MG63 (cell line): Measurements from ENCODE around the gene RIC1. TPM values are rescaled to one million over a fixed set of nuclear protein-coding genes. Genes with fewer than 3 reads are reported as not detected.
"Not testable (repeated sequence)": the region's sequence is repeated elsewhere in the genome, so short reads cannot be mapped to it uniquely, and the experiment has no call there.

ENCODE experiments used
- DNase-seq: peaks from one replicate; pipeline ENCODE4 v3.0.0-alpha.2; 2020
- H3K27me3 ChIP-seq: fragments of 250-450 bp; sonication (Bioruptor Pico); 2 replicates; pipeline ENCODE4 v1.5.1; 2020; ENCODE audit warnings: mild to moderate bottlenecking, moderate library complexity
- H3K36me3 ChIP-seq: fragments of 250-450 bp; sonication (Bioruptor Pico); 2 replicates; pipeline ENCODE4 v1.5.1; 2020; ENCODE audit warnings: mild to moderate bottlenecking, moderate library complexity
- H3K4me3 ChIP-seq: fragments of 250-450 bp; sonication (Bioruptor Pico); 2 replicates; pipeline ENCODE4 v1.5.1; 2020; ENCODE audit warnings: mild to moderate bottlenecking, moderate library complexity
- H3K9me3 ChIP-seq: fragments of 250-450 bp; sonication (Bioruptor Pico); 2 replicates; pipeline ENCODE4 v1.5.1; 2020; ENCODE audit warnings: mild to moderate bottlenecking, moderate library complexity
- total RNA-seq: library from RNA; depleted of rRNA; stranded (reverse); fragments of >200 nt; shearing (Covaris generic); gene quantifications from 2 replicates; pipeline ENCODE4 v1.2.3, GENCODE V29; 2014; ENCODE audit warnings: low replicate concordance

Gene RIC1
- total RNA-seq, 1 experiment from 2014 or later: 4.1 TPM

DNA sequence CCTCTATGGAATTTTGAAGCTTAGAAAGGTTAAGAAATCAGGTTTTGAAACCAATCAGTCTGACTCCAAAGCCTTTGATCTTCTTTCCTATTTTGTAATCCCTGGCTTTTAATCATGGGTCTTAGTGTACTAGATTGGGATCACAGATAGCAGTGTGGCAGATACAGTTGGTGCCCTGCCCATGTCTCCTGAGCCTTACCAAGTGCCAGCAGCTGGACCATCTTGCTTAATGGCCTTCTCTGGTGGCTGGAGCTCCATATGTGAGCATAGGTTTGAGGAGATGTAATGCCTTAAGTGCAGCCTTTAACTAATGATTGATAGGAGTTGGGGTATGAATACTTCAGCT, 16.7 kb upstream of the RIC1 start:
- DNase-seq: no peak
- no peak overlapping the region for H3K4me3 ChIP-seq
- H3K27me3 ChIP-seq: no peaks in the 10 kb centered on the region
- H3K9me3 ChIP-seq: no peaks in the 10 kb centered on the region
- no peaks in the 10 kb centered on the region for H3K36me3 ChIP-seq

DNA sequence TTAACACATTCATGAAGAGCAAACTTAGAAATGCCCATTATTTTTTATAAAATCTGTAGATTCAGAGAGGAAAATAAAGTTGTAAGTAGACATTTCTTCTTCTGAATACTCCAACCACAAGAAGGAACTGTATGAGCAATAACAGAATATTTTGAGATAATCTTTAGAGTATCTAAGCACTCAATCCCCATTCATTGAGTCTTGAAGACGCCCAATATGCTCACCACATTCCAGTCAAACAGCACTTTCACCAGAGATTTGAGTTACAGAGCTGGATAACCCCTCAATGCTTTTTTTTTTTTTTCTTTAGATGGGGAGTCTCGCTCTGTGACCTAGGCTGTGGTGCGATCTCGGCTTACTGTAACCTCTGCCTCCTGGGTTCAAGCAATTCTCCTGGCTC, 14.7 kb upstream of the RIC1 start:
- no peak overlapping the region for H3K4me3 ChIP-seq
- H3K36me3 ChIP-seq: no peaks in the 10 kb centered on the region
- H3K27me3 ChIP-seq: no peaks in the 10 kb centered on the region
- H3K9me3 ChIP-seq: no peaks in the 10 kb centered on the region
- DNase-seq: no peak

DNA sequence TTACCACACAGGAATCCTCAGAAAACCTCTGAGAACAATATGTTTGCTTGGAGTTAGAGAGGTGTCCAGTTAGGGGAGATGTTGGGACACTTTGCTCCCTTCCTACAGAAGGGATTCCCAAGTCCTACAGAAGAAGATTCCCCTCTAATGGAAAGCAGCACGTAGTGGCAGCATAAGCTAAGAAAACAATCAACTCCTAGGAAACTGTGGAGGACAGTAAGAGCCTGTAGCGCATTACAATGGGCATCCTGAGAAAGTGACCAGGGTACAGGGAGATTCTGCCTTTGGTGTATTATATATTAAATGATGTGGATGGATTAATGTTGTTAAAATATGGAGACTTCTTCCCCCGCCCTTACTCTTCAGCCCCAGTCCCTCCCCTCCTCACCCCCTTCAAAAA, 13.9 kb upstream of the RIC1 start:
- H3K4me3 ChIP-seq: no peak overlapping the region
- H3K36me3 ChIP-seq: no peaks in the 10 kb centered on the region
- H3K9me3 ChIP-seq: no peaks in the 10 kb centered on the region
- no peak for DNase-seq
- no peaks in the 10 kb centered on the region for H3K27me3 ChIP-seq

DNA sequence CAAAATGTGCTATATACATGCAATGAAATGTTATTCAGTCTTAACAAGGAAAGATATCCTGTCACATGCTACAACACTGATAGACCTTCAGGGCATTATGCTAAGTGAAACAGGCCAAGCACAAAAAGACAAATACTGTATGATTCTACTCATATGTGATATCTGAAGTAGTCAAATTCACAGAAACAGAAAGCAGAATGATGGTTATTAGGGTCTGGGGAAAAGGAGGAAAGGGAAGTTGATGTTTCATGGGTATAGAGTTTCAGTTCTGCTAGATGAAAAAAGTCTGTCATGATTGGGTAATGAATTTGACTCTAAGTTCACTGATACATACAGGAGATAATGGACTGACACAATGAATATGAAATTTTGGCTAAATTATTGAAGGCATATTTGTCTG, 11.2 kb upstream of the RIC1 start:
- Histone ChIP-seq H3K36me3 (no peaks in the 10 kb centered on the region), H3K27me3 (no peaks in the 10 kb centered on the region), H3K9me3 (no peaks in the 10 kb centered on the region), H3K4me3 (no peak overlapping the region)
- DNase-seq: no peak

DNA sequence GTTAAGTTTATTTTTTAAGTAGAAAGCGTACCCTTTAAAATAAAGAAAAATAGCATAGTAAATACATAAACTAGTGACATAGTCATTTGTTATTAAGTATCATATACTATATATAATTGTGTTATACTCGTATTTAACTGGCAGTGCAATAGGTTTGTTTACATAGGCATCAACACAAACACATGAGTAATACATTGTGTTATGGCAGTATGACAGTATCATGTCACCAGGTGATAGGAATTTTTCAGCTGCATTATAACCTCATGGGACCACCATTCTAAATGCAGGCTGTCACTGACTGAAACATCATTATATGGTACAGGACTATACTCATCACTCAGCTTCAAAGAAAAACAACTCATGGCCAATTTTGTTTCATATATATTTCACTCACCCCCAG, 8.4 kb upstream of the RIC1 start:
- Histone ChIP-seq H3K36me3 (no peaks in the 10 kb centered on the region), H3K9me3 (no peaks in the 10 kb centered on the region), H3K27me3 (no peaks in the 10 kb centered on the region), H3K4me3 (no peak overlapping the region)
- DNase-seq: no peak

DNA sequence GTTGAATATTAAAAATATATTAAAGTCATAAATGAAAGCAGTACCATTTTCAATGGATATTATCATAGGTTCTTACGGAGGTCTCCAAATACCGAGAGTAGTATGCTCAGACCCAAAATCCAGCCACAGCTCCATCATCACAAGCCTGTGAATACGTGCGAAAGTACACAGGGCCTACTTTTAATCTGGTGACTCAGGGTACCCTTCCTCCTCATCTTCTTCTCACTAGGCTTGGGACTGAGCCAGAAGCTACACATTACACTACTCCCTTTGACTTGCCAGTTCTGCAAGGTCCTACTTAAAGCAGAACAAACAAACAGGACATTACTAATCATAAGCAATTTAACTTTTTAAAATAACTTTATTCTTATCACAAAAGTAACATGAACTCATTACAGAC, 7.6 kb upstream of the RIC1 start:
- Histone ChIP-seq H3K36me3 (no peaks in the 10 kb centered on the region), H3K4me3 (no peak overlapping the region), H3K9me3 (no peaks in the 10 kb centered on the region), H3K27me3 (no peaks in the 10 kb centered on the region)
- DNase-seq: peak; percentile 59

DNA sequence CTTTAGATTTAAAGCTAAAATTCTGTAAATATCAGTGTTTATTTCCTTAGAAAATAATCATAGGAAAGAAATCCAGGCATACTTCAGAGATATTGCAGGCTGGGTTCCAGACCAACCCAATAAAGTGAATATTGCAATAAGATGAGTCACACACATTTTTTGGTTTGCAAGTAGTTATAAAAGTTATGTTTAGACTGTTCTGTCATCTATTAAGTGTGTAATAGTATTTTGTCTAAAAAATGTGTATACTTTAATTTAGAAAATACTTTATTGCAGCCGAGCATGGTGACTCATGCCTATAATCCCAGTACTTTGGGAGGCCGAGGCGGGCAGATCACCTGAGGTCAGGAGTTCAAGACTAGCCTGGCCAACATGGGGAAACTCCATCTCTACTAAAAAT, 6.9 kb upstream of the RIC1 start:
- Histone ChIP-seq H3K9me3 (no peaks in the 10 kb centered on the region), H3K4me3 (no peak overlapping the region), H3K27me3 (no peaks in the 10 kb centered on the region), H3K36me3 (no peaks in the 10 kb centered on the region)
- DNase-seq: peak; percentile 23

DNA sequence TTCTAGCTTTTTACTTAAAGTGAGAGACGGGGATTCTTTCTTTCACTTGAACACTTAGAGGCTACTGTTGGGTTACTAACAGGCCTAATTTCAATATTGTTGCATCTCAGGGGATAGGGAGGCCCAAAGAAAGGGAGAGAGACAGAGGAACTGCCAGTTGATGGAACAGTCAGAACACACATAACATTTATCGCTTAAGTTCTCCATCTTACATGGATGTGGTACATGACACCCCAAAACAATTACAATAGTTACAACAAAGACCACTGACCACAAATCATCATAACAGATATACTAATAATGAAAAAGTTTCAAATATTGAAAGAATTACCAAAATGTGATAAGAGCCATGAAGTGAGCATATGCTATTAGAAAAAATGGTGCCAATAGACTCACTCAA, 4.3 kb upstream of the RIC1 start:
- Histone ChIP-seq H3K4me3 (no peak overlapping the region), H3K36me3 (no peaks in the 10 kb centered on the region), H3K27me3 (no peaks in the 10 kb centered on the region), H3K9me3 (no peaks in the 10 kb centered on the region)
- no peak for DNase-seq

DNA sequence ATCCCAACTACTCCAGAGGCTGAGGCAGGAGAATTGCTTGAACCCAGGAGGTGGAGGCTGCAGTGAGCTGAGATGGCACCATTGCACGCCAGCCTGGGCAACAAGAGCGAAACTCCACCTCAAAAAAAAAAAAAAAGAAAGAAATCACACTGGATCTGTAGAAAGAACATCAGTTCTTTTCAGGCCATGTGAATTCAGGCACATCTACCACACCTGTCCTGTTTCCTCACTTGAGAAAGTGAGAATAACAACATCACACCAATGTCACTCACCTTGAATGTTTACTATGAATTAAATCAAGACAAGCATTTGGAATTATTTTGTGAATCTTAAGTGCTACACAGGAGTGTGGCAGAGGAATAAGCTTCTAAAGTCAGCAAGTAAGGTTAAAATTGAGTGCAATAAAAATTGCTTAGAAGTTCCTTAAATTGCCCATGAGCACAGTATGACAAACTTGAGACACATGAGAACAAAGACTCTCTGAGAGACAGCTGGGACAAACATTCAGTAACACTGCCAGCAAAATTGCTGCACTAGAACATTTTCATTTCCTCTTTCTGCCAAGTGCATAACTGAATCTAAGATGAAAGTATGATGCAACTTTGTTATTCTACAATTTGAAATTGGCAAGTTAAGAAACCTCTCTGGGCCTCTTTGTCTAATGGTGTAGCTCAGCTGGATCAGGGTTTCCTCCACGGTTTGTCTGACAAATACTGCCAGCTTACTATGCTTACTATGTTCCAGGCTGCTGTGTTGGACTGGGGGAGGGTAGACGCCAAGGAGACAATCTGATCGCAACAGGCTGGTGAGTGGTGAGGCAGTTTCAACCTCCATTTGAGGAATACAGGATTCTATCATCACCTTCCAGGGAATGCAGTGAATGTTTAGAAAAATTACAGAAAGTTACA, 1.9 kb upstream of the RIC1 start:
- H3K36me3 ChIP-seq: no peaks in the 10 kb centered on the region
- no peak overlapping the region for H3K4me3 ChIP-seq
- no peaks in the 10 kb centered on the region for H3K27me3 ChIP-seq
- peak; percentile 21 for DNase-seq
- H3K9me3 ChIP-seq: no peaks in the 10 kb centered on the region

DNA sequence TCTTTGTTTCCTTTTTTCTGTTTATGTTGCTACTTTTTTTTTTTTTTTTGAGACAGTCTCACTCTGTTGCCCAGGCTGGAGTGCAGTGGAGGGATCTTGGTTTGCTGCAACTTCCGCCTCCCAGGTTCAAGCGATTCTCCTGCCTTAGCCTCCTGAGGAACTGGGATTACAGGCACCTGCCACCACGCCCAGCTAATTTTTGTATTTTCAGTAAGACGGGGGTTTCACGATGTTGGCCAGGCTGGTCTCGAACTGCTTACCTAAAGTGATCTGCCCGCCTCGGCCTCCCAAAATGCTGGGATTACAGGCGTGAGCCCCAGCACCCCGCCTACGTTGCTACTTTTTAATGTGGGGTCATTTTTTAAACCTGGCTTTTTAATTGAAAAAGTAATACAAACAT, 1.2 kb upstream of the RIC1 start:
- H3K27me3 ChIP-seq, H3K9me3 ChIP-seq, H3K36me3 ChIP-seq, DNase-seq: not testable (repeated sequence)
- peak overlapping the region; percentile 61 for H3K4me3 ChIP-seq

DNA sequence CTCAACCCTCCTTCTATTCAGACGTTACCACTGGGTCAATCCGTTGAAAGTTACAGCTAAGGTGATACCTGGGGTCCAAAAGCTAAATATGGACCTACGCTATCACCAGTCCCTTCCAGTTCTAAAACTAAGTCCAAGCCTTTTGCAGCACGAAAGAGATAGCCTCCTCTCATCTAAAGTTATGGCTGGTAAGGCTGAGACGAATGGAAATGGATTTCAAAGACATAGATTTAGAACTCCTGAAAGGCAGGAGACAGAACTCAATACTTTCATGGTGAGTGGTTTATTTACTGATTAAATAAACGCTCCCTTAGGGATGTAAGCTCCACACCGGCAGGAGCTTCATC, 751 bp upstream of the RIC1 start:
- no peaks in the 10 kb centered on the region for H3K36me3 ChIP-seq
- peak overlapping the region; percentile 61 for H3K4me3 ChIP-seq
- no peak for DNase-seq
- no peaks in the 10 kb centered on the region for H3K27me3 ChIP-seq
- no peaks in the 10 kb centered on the region for H3K9me3 ChIP-seq

DNA sequence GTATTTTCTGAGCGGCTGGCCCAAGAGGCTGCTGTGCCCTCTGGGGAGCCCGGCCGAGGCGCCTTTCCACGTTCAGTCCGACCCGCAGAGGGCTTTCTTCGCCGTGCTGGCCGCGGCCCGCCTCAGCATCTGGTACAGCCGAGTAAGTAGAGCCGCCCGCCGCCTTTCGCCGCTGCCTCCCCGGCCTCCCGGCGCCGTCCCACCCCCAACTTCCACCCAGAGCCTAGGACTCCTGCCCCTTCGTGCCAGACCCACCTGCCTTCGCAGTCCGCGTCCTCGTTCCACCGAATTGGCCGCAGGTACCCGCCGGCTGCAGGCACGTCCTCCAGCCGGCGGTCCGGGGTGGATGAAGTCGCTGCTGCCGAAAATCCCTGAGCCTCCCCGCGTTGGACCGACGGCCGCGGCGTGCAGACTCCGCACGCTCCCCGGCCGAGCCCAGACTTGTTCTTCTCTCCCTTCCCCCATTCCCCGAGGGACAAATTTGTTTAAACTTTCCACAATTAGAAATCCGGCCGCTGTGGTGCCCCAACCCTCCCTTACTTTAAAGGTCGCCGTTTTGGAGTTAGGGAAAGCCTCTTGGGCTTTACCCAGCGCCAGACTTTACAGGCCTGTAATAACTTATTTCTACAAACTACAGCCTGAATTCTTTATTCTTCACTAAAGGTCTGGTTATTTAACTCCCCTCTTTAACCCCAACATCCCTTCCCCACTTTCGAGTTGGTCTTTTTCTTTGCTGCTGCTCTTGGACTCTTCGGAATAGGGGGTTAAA, 589 bp downstream of the RIC1 start:
- no peaks in the 10 kb centered on the region for H3K36me3 ChIP-seq
- peak; percentile 21 for DNase-seq
- no peaks in the 10 kb centered on the region for H3K9me3 ChIP-seq
- H3K4me3 ChIP-seq: peak overlapping the region; percentile 61
- H3K27me3 ChIP-seq: no peaks in the 10 kb centered on the region

DNA sequence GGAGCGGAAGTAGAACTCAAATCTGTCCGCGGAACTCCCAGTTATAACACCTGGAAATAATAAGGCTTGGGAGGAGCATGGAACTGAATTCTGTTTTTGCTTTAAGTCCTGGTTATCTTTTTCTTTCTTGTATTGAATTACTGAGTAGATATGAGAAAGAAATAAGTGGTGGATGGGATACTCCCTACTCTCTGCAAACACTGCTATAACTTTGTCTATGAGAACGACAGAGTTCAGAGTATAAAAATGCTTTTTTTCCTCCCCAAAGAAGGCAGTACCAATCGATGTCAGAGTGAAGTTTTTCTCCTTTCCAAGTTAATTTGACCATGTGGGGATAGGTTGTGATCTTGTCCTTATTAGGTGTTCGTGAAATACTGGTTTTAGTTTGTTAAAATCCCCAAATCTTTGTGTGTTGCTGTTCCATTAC, 1.2 kb downstream of the RIC1 start:
- DNase-seq: no peak
- no peaks in the 10 kb centered on the region for H3K9me3 ChIP-seq
- no peaks in the 10 kb centered on the region for H3K27me3 ChIP-seq
- H3K4me3 ChIP-seq: peak overlapping the region; percentile 61
- no peaks in the 10 kb centered on the region for H3K36me3 ChIP-seq

DNA sequence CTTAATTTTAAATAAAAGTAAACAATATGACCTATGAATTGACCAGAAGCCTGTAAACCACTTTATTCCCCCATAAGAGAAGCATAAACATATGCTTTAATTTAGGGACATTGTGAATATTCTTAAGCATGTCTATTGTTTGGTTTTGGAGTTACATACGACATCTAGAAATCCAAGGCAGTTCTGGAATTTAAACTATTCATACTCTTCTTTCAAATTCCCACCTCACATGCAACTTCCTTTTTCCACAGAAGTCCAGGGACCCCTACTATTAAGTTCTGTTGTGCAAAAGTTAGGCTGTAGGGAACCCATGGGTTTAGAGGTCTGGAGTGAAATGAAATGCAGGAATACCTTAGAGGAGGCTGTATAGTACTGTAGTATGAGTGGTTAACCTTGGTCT, 2.1 kb downstream of the RIC1 start:
- Histone ChIP-seq H3K36me3 (no peaks in the 10 kb centered on the region), H3K9me3 (no peaks in the 10 kb centered on the region), H3K27me3 (no peaks in the 10 kb centered on the region), H3K4me3 (peak overlapping the region; percentile 61; the same call in 1 of the 2 replicates)
- no peak for DNase-seq

DNA sequence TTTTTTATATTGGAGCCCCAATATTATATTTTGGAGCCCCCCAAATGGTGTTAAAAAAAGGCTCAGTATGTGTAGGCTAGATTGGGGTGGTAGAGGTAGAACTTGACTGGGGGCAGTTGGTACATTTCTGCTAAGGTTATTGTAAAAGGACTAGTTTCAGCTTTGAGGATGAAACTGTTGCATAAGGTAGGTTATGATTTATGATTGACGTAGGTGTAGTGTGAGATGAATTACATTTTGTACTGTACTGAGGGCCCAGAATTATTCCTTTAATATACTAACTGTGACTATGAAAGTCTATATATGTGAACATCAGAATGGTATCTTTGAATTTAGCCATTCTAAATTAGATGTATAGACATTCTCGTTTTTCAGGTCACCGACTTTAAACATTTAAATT, 3.6 kb downstream of the RIC1 start:
- DNase-seq: no peak
- H3K27me3 ChIP-seq: no peaks in the 10 kb centered on the region
- H3K36me3 ChIP-seq: no peaks in the 10 kb centered on the region
- no peaks in the 10 kb centered on the region for H3K9me3 ChIP-seq
- H3K4me3 ChIP-seq: no peak overlapping the region

DNA sequence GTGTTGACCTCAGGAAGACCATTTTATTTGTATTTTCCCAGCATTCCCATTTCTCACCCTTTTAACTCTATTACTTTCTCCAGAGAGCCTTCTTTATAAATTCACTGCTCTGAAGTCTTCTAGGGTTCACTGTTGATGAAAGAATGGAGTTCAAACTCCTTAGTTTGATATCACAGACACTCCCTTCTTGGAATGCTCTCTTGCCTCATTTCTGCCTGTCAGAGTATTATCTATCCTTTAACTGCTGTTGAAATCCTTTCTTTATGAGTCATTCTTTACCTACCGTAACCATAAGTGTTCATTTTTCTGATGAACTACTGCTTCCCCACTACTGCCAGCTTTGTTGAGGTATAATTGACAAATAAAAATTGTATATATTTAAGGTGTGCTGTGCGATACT, 4.3 kb downstream of the RIC1 start:
- DNase-seq: no peak
- H3K27me3 ChIP-seq: no peaks in the 10 kb centered on the region
- H3K9me3 ChIP-seq: no peaks in the 10 kb centered on the region
- H3K4me3 ChIP-seq: no peak overlapping the region
- no peaks in the 10 kb centered on the region for H3K36me3 ChIP-seq

DNA sequence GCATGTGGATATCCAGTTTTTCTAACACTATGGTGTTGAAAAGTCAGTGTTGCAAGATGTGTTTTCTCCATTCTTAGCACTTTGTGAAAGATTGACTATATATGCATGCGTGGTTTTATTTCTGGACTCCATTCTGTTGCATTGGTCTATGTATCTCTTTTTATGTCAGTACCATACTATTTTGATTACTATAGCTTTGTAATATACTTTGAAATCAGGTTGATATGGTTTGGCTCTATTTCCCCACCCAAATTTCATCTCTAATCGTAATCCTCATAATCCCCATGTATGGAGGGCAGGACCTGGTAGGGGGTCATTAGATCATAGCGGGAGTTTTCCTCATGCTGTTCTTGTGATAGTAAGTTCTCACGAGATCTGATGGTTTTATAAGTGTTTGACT, 6.5 kb downstream of the RIC1 start:
- no peaks in the 10 kb centered on the region for H3K9me3 ChIP-seq
- no peak for DNase-seq
- H3K27me3 ChIP-seq: no peaks in the 10 kb centered on the region
- no peaks in the 10 kb centered on the region for H3K36me3 ChIP-seq
- no peak overlapping the region for H3K4me3 ChIP-seq

DNA sequence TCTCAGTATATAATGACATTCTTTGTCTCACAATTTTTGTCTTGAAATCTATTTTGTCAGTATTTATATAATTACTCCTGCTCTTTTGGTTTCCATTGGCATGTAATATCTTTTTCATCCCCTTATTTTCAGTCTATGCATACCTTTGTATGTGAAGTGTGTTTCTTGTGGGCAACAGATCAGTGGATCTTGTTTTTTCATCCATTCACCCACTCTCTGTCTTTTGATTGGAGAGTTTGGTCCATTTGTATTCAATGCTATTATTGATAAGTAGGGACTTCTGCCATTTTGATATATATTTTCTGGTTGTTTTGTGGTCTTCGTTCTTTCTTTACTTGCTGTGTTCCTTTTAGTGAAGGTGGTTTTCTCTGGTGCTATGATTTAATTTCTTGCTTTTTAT, 10.9 kb downstream of the RIC1 start:
- DNase-seq: no peak
- Histone ChIP-seq H3K9me3 (no peaks in the 10 kb centered on the region), H3K27me3 (no peaks in the 10 kb centered on the region), H3K36me3 (no peaks in the 10 kb centered on the region), H3K4me3 (no peak overlapping the region)
